Fibroblast of pulmonary artery (primary cell): ENCODE measurements around the gene MCEMP1.
A peak's percentile ranks its signal among the peaks of the same experiment; 100 is the strongest.

Experiments used
- DNase-seq: peaks from one replicate; pipeline ENCODE4 v3.0.0-alpha.2; 2010; ENCODE audit warnings: low read depth
- H3K4me3 ChIP-seq: replicated peaks from 2 replicates; pipeline ENCODE4 v1.5.1; 2011; ENCODE audit warnings: low read depth, mild to moderate bottlenecking, control low read depth, low read length, moderate library complexity
- TF ChIP-seq, protein P1 (sequence below): IDR thresholded peaks from 2 replicates; pipeline ENCODE4 v1.5.1; 2011; ENCODE audit warnings: mild to moderate bottlenecking, control low read depth, low read length, inconsistent platforms; ENCODE audit errors: missing control alignments

Gene MCEMP1

DNA sequence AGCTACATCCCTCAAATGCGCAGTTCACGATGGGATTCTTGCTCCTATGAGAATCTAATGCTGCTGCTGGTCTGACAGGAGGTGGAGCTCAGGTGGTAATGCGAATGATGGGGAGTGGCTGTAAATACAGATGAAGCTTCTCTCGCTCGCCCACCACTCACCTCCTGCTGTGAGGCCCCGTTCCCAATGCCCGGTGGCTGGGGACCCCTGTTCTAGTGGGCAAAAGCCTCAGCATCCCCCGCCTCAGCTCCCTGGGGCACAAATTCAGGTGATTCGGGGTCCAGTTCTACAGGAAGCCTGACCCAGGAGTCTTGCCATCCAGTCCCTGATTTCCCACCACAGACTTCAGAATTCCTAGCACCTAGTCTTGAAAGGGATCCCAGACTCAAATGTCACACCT, 4.4 kb upstream of the MCEMP1 start:
- TF ChIP-seq, protein P1, sequence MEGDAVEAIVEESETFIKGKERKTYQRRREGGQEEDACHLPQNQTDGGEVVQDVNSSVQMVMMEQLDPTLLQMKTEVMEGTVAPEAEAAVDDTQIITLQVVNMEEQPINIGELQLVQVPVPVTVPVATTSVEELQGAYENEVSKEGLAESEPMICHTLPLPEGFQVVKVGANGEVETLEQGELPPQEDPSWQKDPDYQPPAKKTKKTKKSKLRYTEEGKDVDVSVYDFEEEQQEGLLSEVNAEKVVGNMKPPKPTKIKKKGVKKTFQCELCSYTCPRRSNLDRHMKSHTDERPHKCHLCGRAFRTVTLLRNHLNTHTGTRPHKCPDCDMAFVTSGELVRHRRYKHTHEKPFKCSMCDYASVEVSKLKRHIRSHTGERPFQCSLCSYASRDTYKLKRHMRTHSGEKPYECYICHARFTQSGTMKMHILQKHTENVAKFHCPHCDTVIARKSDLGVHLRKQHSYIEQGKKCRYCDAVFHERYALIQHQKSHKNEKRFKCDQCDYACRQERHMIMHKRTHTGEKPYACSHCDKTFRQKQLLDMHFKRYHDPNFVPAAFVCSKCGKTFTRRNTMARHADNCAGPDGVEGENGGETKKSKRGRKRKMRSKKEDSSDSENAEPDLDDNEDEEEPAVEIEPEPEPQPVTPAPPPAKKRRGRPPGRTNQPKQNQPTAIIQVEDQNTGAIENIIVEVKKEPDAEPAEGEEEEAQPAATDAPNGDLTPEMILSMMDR, result no peak
- no peak for DNase-seq

DNA sequence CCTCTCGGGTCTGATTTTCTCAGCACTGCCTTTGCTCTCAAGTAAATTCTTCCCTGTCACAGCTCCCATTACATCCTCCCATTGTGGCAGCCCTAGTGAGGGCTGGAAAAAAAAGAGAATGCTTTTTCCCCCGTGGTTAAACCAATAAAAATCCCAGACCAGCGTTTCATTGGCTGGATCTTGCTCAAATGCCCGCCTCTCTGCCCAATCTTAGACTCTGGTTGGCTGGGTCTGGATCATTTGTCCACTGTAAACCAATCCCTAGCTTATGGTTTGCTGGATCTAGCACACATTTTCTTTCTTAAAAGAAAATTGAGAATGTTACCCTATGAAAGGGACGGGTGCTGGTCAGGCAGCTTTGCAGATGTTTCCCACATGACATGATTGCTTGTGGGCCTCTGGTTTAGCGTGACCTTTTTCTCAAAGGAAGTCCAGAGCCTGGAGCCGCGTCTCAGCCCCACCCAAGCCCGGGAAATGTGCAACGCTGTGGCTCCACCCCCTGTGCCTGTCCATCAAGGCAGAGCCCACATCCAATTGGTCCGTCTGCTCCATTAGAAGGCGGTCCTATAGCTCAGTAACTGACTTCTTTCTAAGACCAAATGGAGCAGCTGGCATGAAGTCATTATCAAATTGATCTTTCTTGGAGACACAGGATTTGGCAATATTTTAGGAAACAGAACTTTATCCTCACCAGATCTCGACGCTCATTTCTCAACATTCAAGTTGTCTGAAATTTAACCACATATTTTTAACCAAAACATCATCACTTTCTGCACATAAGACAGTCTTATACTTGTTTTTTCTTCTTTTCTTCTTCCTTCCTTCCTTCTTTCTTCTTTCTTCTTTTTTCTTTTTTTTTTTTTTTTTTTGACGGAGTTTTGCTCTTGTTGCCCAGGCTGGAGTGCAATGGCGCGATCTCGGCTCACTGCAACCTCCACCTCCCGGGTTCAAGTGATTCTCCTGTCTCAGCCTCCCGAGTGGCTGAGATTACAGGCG, 2.6 kb upstream of the MCEMP1 start:
- DNase-seq, result peak; percentile 55
- no peak overlapping the region for H3K4me3 ChIP-seq
- TF ChIP-seq, protein P1, result no peak

More for the DNA sequence above, 4.4 kb upstream of the MCEMP1 start:
- H3K4me3 ChIP-seq, result no peak overlapping the region

DNA sequence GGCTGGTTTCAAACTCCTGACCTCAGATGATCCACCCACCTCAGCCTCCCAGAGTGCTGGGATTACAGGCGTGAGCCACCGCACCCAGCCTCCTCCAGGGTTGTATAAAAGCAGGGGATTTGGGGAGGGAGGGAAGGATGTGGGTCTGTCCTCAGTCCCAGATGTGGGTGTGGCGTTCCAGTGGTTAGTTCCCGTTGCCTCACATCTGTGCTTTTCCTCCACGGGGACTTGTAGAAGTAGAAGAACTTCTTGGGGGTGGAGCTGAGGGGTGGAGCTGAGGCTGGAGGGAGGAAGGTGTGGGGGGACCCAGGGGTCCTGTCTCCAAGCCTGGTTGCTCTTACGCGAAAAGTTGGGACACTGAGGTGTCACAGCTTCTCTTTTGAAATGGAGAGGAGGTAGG, 514 bp upstream of the MCEMP1 start:
- TF ChIP-seq, protein P1, result no peak
- DNase-seq, result no peak
- no peak overlapping the region for H3K4me3 ChIP-seq

DNA sequence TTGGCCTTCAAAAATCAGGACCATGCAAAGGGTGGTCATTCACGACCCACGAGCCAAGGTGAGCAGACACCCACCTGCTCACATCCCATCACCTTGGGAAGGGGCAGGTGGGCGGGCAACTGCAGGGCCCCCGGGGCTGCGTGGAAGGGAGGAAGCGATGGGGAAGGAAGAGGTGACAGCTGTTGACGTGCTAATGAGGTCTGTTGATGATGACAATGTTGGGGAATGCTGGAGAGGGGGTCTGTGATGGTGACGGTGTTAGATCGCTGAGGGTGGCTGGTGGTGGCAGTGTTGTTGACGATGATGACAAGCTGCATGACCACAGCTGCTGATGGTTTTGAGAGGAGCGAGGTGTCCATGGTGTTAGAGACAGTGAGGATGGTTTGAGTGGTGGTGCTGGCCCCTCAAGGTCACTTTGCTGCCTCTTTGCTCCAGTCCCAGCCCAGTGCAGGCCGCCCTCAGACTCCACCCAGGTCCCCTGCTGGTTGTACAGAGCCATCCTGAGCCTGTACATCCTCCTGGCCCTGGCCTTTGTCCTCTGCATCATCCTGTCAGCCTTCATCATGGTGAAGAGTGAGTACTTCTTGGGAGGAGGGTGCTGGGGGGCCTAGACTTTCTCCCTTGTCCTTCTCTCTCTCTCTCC, 900 bp downstream of the MCEMP1 start:
- TF ChIP-seq, protein P1, result no peak
- no peak for DNase-seq
- H3K4me3 ChIP-seq, result no peak overlapping the region

DNA sequence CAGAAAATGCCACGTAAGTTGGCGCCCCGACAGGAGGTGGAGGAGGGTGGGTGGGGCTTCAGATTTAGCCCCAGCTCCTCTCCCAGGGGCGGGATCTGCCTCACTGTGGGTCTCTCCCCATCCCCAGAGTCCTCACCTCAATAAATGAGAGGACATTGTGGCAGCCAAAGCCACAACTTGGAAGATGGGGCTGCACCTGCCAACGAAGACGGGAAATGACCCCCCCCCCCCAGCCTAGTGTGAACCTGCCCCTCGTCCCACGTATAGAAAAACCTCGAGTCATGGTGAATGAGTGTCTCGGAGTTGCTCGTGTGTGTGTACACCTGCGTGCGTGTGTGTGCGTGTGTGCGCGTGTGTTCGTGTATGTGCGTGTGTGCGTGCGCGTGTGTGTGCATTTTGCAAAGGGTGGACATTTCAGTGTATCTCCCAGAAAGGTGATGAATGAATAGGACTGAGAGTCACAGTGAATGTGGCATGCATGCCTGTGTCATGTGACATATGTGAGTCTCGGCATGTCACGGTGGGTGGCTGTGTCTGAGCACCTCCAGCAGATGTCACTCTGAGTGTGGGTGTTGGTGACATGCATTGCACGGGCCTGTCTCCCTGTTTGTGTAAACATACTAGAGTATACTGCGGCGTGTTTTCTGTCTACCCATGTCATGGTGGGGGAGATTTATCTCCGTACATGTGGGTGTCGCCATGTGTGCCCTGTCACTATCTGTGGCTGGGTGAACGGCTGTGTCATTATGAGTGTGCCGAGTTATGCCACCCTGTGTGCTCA, 2.3 kb downstream of the MCEMP1 start:
- H3K4me3 ChIP-seq, result no peak overlapping the region
- no peak for DNase-seq
- TF ChIP-seq, protein P1, result no peak

DNA sequence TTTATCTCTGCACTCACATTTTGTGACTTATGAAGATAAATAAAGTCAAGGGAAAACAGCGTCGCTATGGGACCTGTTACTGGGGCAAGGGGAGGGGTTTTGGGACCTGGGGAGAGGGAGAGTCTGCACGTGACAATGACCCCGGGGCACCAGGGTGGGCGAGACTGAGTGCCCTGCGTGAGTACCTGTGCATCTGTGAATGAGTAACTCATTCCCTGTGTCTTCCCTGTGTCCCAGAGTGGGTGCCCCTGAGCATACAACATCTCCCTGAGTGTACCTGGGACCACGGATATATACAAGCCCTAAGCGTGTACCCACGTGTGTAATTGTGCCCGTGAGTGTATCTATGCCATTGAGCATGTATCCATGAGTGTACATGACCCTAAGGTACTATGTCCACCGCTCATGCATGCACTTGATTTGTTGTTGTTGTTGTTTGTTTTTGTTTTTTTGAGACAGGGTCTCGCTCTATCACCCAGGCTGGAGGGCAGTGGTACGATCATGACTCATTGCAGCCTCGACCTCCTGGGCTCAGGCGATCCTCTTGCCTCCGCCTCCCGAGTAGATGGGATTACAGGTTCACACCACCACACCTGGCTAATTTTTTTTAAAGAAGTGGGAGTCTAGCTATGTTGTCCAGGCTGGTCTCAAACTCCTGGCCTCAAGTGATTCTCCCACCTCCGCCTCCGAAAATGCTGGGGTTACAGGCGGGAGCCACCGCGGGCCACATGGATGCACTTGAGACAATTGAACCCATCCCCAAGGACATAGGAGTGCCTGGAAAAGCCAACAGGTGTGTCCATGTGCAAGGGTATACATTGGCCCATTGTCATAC, 3.1 kb downstream of the MCEMP1 start:
- DNase-seq, result no peak
- TF ChIP-seq, protein P1, result no peak
- peak overlapping the region; percentile 2 for H3K4me3 ChIP-seq
